Fibroblast of the aortic adventitia (primary cell): ENCODE results near the gene CLIC5. TPM values are rescaled to one million over a fixed set of nuclear protein-coding genes. Genes with fewer than 3 reads are reported as not detected.

ENCODE experiments used
- DNase-seq: peaks from one replicate; pipeline ENCODE4 v3.0.0-alpha.2; 2010; ENCODE audit warnings: low read depth
- H3K4me3 ChIP-seq: 2 replicates; pipeline ENCODE4 v1.5.1; 2011; ENCODE audit warnings: low read depth, mild to moderate bottlenecking, control low read depth, low read length, moderate library complexity
- total RNA-seq: library from RNA; depleted of rRNA; stranded (reverse); fragments of >200 nt; gene quantifications from 2 replicates; pipeline ENCODE4 v1.2.3, GENCODE V29; 2012; ENCODE audit warnings: low replicate concordance
- TF ChIP-seq, protein P1 (sequence below): IDR thresholded peaks from 2 replicates; pipeline ENCODE4 v1.5.1; 2011; ENCODE audit warnings: mild to moderate bottlenecking, low read length, control low read depth, inconsistent platforms; ENCODE audit not compliant: insufficient read depth

CLIC5 gene
- total RNA-seq, 1 donor = not detected

DNA sequence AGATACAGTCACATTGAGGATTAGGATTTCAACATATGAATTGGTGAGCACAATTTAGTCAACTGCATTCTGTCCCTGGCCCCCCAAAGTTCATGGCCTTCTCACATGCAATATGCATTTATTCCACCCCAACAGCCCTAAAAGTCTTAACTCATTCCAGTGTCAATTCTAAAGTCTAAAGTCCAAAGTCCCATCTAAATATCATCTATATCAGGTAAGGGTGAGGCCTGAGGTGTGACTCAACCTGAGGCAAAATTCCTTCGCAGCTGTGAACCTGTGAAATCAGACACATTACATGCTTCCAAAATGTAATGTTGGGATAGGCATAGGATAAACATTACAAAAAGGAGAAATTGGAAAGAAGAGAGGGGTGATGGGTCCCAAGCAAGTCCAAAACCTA, 27.8 kb downstream of the CLIC5 start:
- H3K4me3 ChIP-seq = no peak overlapping the region
- TF ChIP-seq, protein P1, sequence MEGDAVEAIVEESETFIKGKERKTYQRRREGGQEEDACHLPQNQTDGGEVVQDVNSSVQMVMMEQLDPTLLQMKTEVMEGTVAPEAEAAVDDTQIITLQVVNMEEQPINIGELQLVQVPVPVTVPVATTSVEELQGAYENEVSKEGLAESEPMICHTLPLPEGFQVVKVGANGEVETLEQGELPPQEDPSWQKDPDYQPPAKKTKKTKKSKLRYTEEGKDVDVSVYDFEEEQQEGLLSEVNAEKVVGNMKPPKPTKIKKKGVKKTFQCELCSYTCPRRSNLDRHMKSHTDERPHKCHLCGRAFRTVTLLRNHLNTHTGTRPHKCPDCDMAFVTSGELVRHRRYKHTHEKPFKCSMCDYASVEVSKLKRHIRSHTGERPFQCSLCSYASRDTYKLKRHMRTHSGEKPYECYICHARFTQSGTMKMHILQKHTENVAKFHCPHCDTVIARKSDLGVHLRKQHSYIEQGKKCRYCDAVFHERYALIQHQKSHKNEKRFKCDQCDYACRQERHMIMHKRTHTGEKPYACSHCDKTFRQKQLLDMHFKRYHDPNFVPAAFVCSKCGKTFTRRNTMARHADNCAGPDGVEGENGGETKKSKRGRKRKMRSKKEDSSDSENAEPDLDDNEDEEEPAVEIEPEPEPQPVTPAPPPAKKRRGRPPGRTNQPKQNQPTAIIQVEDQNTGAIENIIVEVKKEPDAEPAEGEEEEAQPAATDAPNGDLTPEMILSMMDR = no peak
- DNase-seq = no peak

- TF ChIP-seq, protein P1 = no peak
- H3K4me3 ChIP-seq = no peak overlapping the region
- no peak for DNase-seq
Measured at GRCh38 chr6:45986746-45987274, 28.9 kb downstream of the CLIC5 start.

DNA sequence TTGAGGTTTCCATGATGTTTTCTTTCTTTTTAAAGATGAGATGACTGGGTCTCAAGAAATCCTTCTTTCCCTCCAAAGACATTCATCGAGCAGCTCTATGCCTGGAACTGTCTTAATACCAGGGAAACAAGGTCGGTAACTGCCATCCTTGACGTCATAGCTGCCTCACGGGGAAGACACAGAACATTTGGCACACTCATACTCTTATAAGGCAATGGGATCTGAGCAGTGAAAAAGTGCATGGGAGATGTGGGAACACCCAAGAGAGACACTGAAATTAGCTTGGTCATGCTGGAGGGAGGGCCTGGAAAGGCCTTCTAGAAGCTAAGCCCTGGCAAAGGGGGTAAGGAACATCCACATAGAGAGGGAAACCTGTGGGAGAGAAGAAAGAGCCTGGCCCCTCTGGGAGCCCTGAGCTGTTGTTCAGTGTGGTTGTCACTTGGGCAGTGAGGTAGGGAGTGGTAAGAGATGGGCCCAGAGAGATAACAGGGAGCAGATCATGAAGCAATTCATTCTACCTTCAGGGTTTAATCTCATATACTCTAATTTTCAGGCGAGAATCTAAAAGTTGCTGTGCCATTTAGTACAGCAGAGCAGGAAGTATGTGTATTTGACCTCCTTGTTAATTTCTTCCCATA, 30.8 kb downstream of the CLIC5 start:
- H3K4me3 ChIP-seq = no peak overlapping the region
- TF ChIP-seq, protein P1 = no peak
- no peak for DNase-seq

GRCh38 chr6:45984347-45984746, 31.3 kb downstream of the CLIC5 start:
- H3K4me3 ChIP-seq = no peak overlapping the region

DNA sequence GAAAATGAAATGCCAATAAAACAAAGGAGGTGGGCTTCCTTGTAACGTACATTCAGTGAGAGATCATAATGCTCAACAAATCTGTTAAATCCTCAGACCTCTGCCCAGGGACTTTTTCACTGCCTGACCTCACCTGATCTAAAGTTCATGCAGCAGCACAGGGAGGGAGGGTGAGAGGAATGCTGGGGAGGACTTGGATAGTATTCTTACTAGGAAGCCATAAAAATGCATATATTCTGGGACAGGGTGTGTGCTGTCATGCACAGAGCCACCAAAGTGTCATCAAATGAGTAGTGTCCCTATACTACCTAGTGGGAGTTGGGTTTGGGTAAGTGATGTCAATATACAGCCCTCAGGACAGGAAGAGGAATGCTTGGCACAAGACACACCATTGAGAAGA, 32.6 kb downstream of the CLIC5 start:
- TF ChIP-seq, protein P1 = no peak
- no peak overlapping the region for H3K4me3 ChIP-seq
- DNase-seq = no peak

More at GRCh38 chr6:45984347-45984746, 31.3 kb downstream of the CLIC5 start:
- DNase-seq = no peak
- TF ChIP-seq, protein P1 = no peak

- no peak for DNase-seq
Measured at GRCh38 chr6:45982280-45983036, 33.2 kb downstream of the CLIC5 start.

More at GRCh38 chr6:45982280-45983036, 33.2 kb downstream of the CLIC5 start:
- TF ChIP-seq, protein P1 = no peak
- H3K4me3 ChIP-seq = no peak overlapping the region
